ENCODE results near the gene FYB2.

DNA sequence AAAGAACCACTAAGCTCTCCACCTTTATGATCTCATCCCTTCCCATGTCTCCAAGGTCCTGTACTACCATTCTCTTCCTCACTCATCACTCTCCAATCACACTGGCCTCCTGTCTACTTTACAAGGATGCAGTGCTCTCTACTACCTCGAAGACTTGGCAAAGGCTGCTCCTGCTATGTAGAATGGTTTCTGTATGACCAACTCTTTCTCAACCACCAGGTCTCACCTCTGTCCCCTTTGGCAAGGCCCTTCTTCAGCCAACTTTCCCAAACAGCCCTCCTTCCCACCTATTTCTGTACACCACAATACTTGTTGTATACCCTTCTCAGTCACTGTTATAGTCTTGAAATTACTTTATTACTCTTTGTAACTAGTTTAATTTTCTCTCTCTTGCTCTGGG is 41.2 kb downstream of the FYB2 start:
- TF ChIP-seq, protein P1, sequence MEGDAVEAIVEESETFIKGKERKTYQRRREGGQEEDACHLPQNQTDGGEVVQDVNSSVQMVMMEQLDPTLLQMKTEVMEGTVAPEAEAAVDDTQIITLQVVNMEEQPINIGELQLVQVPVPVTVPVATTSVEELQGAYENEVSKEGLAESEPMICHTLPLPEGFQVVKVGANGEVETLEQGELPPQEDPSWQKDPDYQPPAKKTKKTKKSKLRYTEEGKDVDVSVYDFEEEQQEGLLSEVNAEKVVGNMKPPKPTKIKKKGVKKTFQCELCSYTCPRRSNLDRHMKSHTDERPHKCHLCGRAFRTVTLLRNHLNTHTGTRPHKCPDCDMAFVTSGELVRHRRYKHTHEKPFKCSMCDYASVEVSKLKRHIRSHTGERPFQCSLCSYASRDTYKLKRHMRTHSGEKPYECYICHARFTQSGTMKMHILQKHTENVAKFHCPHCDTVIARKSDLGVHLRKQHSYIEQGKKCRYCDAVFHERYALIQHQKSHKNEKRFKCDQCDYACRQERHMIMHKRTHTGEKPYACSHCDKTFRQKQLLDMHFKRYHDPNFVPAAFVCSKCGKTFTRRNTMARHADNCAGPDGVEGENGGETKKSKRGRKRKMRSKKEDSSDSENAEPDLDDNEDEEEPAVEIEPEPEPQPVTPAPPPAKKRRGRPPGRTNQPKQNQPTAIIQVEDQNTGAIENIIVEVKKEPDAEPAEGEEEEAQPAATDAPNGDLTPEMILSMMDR (IDR thresholded peaks at IDR 0.05) = no peak
- TF ChIP-seq ZFX (IDR thresholded peaks at IDR 0.05; ENCODE audit: borderline replicate concordance) = no peak

Data from 22Rv1 (cell line).